Measurements from ENCODE around the gene WNT7A. TPM values are rescaled to one million over a fixed set of nuclear protein-coding genes. Genes with fewer than 3 reads are reported as not detected.

Gene WNT7A
- total and polyA plus RNA-seq, 2 donors (not counting 3 experiments of a cell fraction or from before 2014, with no cell fraction given): not detected

- FAIRE-seq: no peak
- Histone ChIP-seq H3K27me3 (ENCODE audit: control insufficient read depth in 2 of 2, insufficient read depth in 2 of 2, low read length in 2 of 2) (peaks cover 41 to 48% of the 10 kb centered on the region in 2 experiments), H4K20me1 (replicated peaks; ENCODE audit: control insufficient read depth, extremely low read depth, insufficient read depth, low read length) (no peaks in the 10 kb centered on the region), H3K4me1 (ENCODE audit: control insufficient read depth, extremely low read depth, insufficient read depth, low read length) (no peaks in the 10 kb centered on the region), H3K9ac (replicated peaks; ENCODE audit: extremely low read depth, insufficient read depth, low read length) (no peak overlapping the region), H3K36me3 (ENCODE audit: control insufficient read depth in 2 of 2, extremely low read depth in 1 of 2, insufficient read depth in 2 of 2, low read length in 2 of 2) (no peaks in the 10 kb centered on the region), H2AFZ (ENCODE audit: low read depth, low read length) (no peak overlapping the region), H3K79me2 (ENCODE audit: control insufficient read depth, insufficient read depth, low read length) (no peaks in the 10 kb centered on the region), H3K9me3 (replicated peaks; ENCODE audit: control insufficient read depth, insufficient read depth, low read length) (no peaks in the 10 kb centered on the region), H3K4me2 (ENCODE audit: insufficient read depth, low read length) (no peak overlapping the region), H3K4me3 (replicated peaks in 1 of 3; ENCODE audit: insufficient read depth in 1 of 3, low read depth in 1 of 3, low read length in 3 of 3) (no peak overlapping the region), H3K27ac (ENCODE audit: insufficient read depth, low read depth, low read length) (no peak overlapping the region), H3K9me1 (replicated peaks; ENCODE audit: control insufficient read depth, extremely low read depth, insufficient read depth, low read length) (no peaks in the 10 kb centered on the region)
- intact Hi-C loops (cut with micrococcal nuclease) (no loop called here), dilution Hi-C loops (cut with MboI; ENCODE audit: extremely low pct_ligation_motif_present, low sequenced_read_pairs) (no loop called here)
- CTCF ChIA-PET: interaction anchor here (1.3 kb wide), 1 partner anchor 224 kb away, joined by 6 read pairs; no protein-coding TSS in a partner anchor
- no peak for DNase-seq (ENCODE audit: low read depth, low spot score)
- no TSS peak for BruUV-seq (replicated peaks)
- TF ChIP-seq EZH2 (IDR thresholded peaks at IDR 0.05; ENCODE audit: borderline replicate concordance, low read depth, low read length, severe bottlenecking): peak; percentile 83
- TF ChIP-seq POLR2A (IDR thresholded peaks at IDR 0.05; ENCODE audit: low read depth, low read length): no peak
- POLR2A ChIA-PET: no interaction called here
Measured at GRCh38 chr3:13879102-13879945, 547 bp downstream of the WNT7A start.

GRCh38 chr3:13878281-13879101 is 1.4 kb downstream of the WNT7A start:
- DNase-seq (ENCODE audit: low read depth, low spot score) (no peak), FAIRE-seq (no peak)
- intact Hi-C loops (cut with micrococcal nuclease) (no loop called here), dilution Hi-C loops (cut with MboI; ENCODE audit: extremely low pct_ligation_motif_present, low sequenced_read_pairs) (no loop called here)
- H3K27me3 ChIP-seq (ENCODE audit: control insufficient read depth in 2 of 2, insufficient read depth in 2 of 2, low read length in 2 of 2): peaks cover 41 to 48% of the 10 kb centered on the region in 2 experiments
- BruUV-seq (replicated peaks): no TSS peak
- H3K9me3 ChIP-seq (replicated peaks; ENCODE audit: control insufficient read depth, insufficient read depth, low read length): no peaks in the 10 kb centered on the region
- H3K9me1 ChIP-seq (replicated peaks; ENCODE audit: control insufficient read depth, extremely low read depth, insufficient read depth, low read length): no peaks in the 10 kb centered on the region
- no peaks in the 10 kb centered on the region for H3K4me1 ChIP-seq (ENCODE audit: control insufficient read depth, extremely low read depth, insufficient read depth, low read length)
- no peak overlapping the region for H3K4me2 ChIP-seq (ENCODE audit: insufficient read depth, low read length)
- no peaks in the 10 kb centered on the region for H4K20me1 ChIP-seq (replicated peaks; ENCODE audit: control insufficient read depth, extremely low read depth, insufficient read depth, low read length)
- H3K36me3 ChIP-seq (ENCODE audit: control insufficient read depth in 2 of 2, extremely low read depth in 1 of 2, insufficient read depth in 2 of 2, low read length in 2 of 2): no peaks in the 10 kb centered on the region
- ChIA-PET CTCF (no interaction called here), POLR2A (no interaction called here)
- TF ChIP-seq MAX (IDR thresholded peaks at IDR 0.05; ENCODE audit: insufficient read depth, insufficient read length) (no peak), EZH2 (IDR thresholded peaks at IDR 0.05; ENCODE audit: borderline replicate concordance, low read depth, low read length, severe bottlenecking) (peak; percentile 60)
- no peak overlapping the region for H3K9ac ChIP-seq (replicated peaks; ENCODE audit: extremely low read depth, insufficient read depth, low read length)
- H3K79me2 ChIP-seq (ENCODE audit: control insufficient read depth, insufficient read depth, low read length): no peaks in the 10 kb centered on the region
- H3K4me3 ChIP-seq (replicated peaks in 1 of 3; ENCODE audit: insufficient read depth in 1 of 3, low read depth in 1 of 3, low read length in 3 of 3): no peak overlapping the region
- H3K27ac ChIP-seq (ENCODE audit: insufficient read depth, low read depth, low read length): no peak overlapping the region
- no peak overlapping the region for H2AFZ ChIP-seq (ENCODE audit: low read depth, low read length)
